NCI-H146 (cell line): ENCODE data around the gene DST.
"Not testable (repeated sequence)": the region's sequence is repeated elsewhere in the genome, so short reads cannot be mapped to it uniquely, and the experiment has no call there.

Experiments used
- DNase-seq: peaks from one replicate; lab custom pipeline; 2025; lab: John Stamatoyannopoulos, UW

The DST gene

DNA sequence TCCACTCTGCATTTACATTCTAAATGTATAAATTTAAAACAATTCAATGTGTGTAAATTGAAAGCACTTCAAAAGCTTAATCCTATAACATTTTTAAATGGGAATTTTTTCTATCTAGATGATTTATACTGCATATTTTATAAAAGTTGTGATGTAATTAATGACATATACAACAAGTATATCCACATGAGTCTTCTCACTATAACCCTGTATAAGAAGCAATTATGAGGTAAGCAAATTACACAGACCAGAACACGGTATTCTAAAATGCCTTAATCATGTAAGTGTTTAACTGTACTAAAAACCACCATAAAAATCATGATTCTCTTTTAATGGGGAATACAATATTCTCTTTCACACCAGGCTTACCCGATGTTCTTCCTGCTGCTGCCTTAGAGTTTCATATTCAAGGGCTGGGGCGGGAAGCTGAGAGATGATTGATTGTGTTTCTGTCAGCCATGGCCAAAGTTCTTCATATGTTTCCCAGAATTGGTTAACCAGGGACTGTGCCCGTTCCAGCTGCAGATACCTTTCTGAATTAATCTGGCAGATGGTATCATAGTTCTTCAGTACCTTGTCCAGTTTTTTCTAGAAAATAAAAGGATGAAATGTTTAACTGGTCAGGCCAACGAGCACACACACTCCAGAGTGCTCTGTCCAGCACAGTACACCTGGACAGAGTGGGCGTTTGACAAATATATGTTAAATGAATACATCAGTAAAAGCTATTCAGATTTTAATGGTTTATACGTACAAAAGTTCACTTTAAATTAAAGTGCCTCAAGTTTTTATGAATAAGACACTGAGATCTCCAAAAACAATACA is 127.4 kb downstream of the DST start:
- no peak for DNase-seq

DNA sequence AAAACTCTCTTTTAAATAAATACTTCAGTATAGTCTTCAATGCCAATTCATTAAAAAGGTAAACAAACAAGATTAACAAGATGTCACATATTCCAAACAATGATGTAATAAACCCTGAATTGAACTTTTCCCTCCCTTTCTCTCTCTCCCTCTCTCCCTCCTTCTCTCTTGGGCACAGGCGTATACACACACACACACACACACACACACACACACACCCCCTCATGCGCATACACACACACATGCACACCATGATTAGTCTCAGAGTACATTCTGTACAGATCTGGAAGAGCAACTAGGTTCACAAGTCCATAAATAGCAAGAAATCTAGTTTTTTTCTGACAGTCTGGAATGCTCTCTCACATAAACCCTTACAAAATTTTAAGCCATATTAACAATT is 128.3 kb downstream of the DST start:
- DNase-seq: no peak

- no peak for DNase-seq
Observed at GRCh38 chr6:56513631-56514030, 129.1 kb downstream of the DST start.

- no peak for DNase-seq
Observed at GRCh38 chr6:56511591-56511990, 131.1 kb downstream of the DST start.

- peak; percentile 89 for DNase-seq
Observed at GRCh38 chr6:56510984-56511531, 131.6 kb downstream of the DST start.

- no peak for DNase-seq
Observed at GRCh38 chr6:56509031-56509430, 133.7 kb downstream of the DST start.

DNA sequence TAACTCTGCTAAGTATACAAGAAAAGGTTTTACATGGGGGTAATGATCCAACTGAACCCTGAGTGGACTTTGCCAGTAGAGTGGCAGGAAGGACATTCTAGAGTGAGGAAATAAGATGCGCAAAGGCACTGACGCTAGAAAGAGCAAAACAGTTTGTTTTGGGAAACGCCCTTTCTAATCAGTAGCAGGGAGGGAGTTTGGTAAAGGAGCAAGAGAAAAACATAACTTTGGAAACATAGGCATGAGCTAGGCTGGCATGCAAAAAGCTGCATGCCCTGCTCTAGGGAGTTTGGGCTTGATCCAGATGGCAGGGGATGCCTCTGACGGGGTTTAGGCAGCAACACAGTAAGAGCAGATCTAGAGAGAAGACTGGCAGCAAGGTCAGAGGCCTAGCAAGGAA is 135.2 kb downstream of the DST start:
- no peak for DNase-seq

- no peak for DNase-seq
Observed at GRCh38 chr6:56505512-56506260, 137.0 kb downstream of the DST start.

- no peak for DNase-seq
Observed at GRCh38 chr6:56501993-56502392, 140.7 kb downstream of the DST start.

GRCh38 chr6:56499095-56499494 is 143.6 kb downstream of the DST start:
- no peak for DNase-seq

GRCh38 chr6:56497691-56498090 is 145.0 kb downstream of the DST start:
- no peak for DNase-seq

GRCh38 chr6:56497240-56497639 is 145.4 kb downstream of the DST start:
- no peak for DNase-seq

DNA sequence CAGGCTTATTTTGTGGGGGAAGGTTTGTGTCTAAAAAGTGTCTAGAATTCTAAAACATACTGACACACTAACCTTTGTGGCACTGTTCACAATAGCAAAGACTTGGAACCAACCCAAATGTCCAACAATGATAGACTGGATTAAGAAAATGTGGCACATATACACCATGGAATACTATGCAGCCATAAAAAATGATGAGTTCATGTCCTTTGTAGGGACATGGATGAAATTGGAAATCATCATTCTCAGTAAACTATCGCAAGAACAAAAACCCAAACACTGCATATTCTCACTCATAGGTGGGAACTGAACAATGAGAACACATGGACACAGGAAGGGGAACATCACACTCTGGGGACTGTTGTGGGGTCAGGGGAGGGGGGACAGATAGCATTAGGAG is 146.0 kb downstream of the DST start:
- DNase-seq: not testable (repeated sequence)

DNA sequence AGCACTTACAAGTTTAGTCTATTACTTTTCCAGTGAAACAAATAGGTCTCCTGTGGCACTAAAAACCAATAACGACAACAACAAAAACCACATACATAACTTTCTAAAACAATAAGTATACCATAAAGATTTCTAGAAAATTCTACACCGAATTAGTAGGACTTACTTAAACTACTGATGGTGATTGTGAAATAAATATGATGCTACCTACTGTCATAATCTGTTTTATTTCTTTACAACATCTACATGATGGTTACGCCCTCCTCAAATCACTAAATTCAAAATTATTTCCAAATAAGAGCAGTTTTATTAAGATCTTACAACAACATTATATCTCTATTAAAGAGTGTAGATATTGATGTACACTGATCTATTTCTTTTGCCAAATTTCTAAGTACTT is 147.0 kb downstream of the DST start:
- DNase-seq: no peak

- no peak for DNase-seq
Observed at GRCh38 chr6:56491606-56492328, 150.9 kb downstream of the DST start.

GRCh38 chr6:56490993-56491392 is 151.7 kb downstream of the DST start:
- DNase-seq: no peak

- no peak for DNase-seq
Observed at GRCh38 chr6:56489559-56489958, 153.1 kb downstream of the DST start.

- DNase-seq: no peak
Observed at GRCh38 chr6:56488281-56488680, 154.4 kb downstream of the DST start.

- no peak for DNase-seq
Observed at GRCh38 chr6:56486681-56487080, 156.0 kb downstream of the DST start.

GRCh38 chr6:56484669-56485068 is 158.0 kb downstream of the DST start:
- no peak for DNase-seq

- no peak for DNase-seq
Observed at GRCh38 chr6:56483929-56484328, 158.8 kb downstream of the DST start.

GRCh38 chr6:56482525-56482924 is 160.2 kb downstream of the DST start:
- DNase-seq: peak; percentile 43
